Upper lobe of left lung (tissue), 4 donors: ENCODE data around the gene KYAT1.

ENCODE experiments used
- CTCF ChIP-seq, 6 experiments: fragments of 450-650 bp in 4 of 6; fragments of 200-600 bp in 2 of 6; sonication (generic) in 2 of 6; IDR thresholded peaks; one replicate each; pipeline ENCODE4 v1.5.1; 2016 to 2019; ENCODE audit warnings: antibody characterized with exemption in 6 of 6
- POLR2A ChIP-seq, 4 donors: fragments of 450-650 bp; IDR thresholded peaks; one replicate each; pipeline ENCODE4 v1.5.1; 2016 to 2017; ENCODE audit warnings: antibody characterized with exemption in 4 of 4, mild to moderate bottlenecking in 2 of 4

- no peak for TF ChIP-seq CTCF (IDR thresholded peaks at IDR 0.05)
- no peak for TF ChIP-seq POLR2A (IDR thresholded peaks at IDR 0.05)
Observed at GRCh38 chr9:128787659-128788058, 94.1 kb downstream of the KYAT1 start.
